WTC11 (cell line): ENCODE measurements around the gene CGB7. TPM values are rescaled to one million over a fixed set of nuclear protein-coding genes. Genes with fewer than 3 reads are reported as not detected.

ENCODE experiments used
- ATAC-seq: fragments of 200-7000 bp; cut with Tn5 transposase; 2 replicates; pipeline ENCODE4 v1.10.0; 2021; ENCODE audit warnings: mild to moderate bottlenecking, moderate library complexity
- CTCF ChIA-PET: fragments of 300-600 bp; sonication (Branson Sonifier 250); formaldehyde crosslinking; loops from one replicate; lab custom pipeline; 2021; ENCODE audit warnings: antibody characterized with exemption; lab: Charles Lee
- POLR2A ChIA-PET: fragments of 350-600 bp; sonication (Branson Sonifier 250); formaldehyde crosslinking; loops from one replicate; lab custom pipeline; 2021; ENCODE audit warnings: antibody characterized with exemption; lab: Charles Lee
- DNase-seq: peaks from one replicate; pipeline ENCODE4 v3.0.0; 2021; ENCODE audit warnings: low spot score
- H3K27ac Mint-ChIP-seq: 2 replicates; pipeline ENCODE4 v1.8.0; 2021; ENCODE audit warnings: mixed read lengths
- H3K27me3 Mint-ChIP-seq: 2 replicates; pipeline ENCODE4 v1.8.0; 2021; ENCODE audit warnings: low read depth, mild to moderate bottlenecking, moderate library complexity, mixed read lengths
- H3K36me3 Mint-ChIP-seq: 2 replicates; pipeline ENCODE4 v1.8.0; 2021; ENCODE audit warnings: mixed read lengths
- H3K4me1 Mint-ChIP-seq: 2 replicates; pipeline ENCODE4 v1.8.0; 2022; ENCODE audit warnings: mixed read lengths
- H3K4me3 Mint-ChIP-seq: 2 replicates; pipeline ENCODE4 v1.8.0; 2021; ENCODE audit warnings: mild to moderate bottlenecking, moderate library complexity, mixed read lengths
- H3K9me3 Mint-ChIP-seq: 2 replicates; pipeline ENCODE4 v1.8.0; 2021; ENCODE audit warnings: mixed read lengths
- ELF4 ChIP-seq: sonication (generic); formaldehyde crosslinking; IDR thresholded peaks from 2 replicates; pipeline ENCODE4 v1.8.1; 2022; ENCODE audit warnings: low read depth, mild to moderate bottlenecking, moderate library complexity, missing genetic modification reagents
- FOXK1 ChIP-seq: sonication (generic); formaldehyde crosslinking; IDR thresholded peaks from 2 replicates; pipeline ENCODE4 v1.8.0; 2022; ENCODE audit warnings: mild to moderate bottlenecking, moderate library complexity, missing genetic modification reagents
- FOXP1 ChIP-seq: sonication (generic); formaldehyde crosslinking; IDR thresholded peaks from 2 replicates; pipeline ENCODE4 v1.8.0; 2022; ENCODE audit warnings: missing genetic modification reagents, mild to moderate bottlenecking, moderate library complexity, borderline replicate concordance
- KAT7 ChIP-seq: sonication (generic); formaldehyde crosslinking; IDR thresholded peaks from 2 replicates; pipeline ENCODE4 v1.8.1; 2023; ENCODE audit warnings: missing genetic modification reagents, mild to moderate bottlenecking, borderline replicate concordance
- NFE2L1 ChIP-seq: sonication (generic); formaldehyde crosslinking; IDR thresholded peaks from 2 replicates; pipeline ENCODE4 v1.8.1; 2023; ENCODE audit warnings: missing genetic modification reagents
- NR2C2 ChIP-seq: sonication (generic); formaldehyde crosslinking; IDR thresholded peaks from 2 replicates; pipeline ENCODE4 v1.8.0; 2022; ENCODE audit warnings: mild to moderate bottlenecking, missing genetic modification reagents
- NR3C1 ChIP-seq: sonication (generic); formaldehyde crosslinking; conservative IDR thresholded peaks from 2 replicates; pipeline ENCODE4 v1.8.1; 2023; ENCODE audit warnings: low read depth, mild to moderate bottlenecking, missing genetic modification reagents
- OVOL2 ChIP-seq: fragments of 250-450 bp; sonication (Bioruptor Pico); IDR thresholded peaks from 2 replicates; pipeline ENCODE4 v1.9.0; 2021; ENCODE audit warnings: mild to moderate bottlenecking, borderline replicate concordance
- SOX15 ChIP-seq: fragments of 250-450 bp; sonication (Bioruptor Pico); IDR thresholded peaks from 2 replicates; pipeline ENCODE4 v1.9.0; 2021; ENCODE audit warnings: mild to moderate bottlenecking
- SP1 ChIP-seq: sonication (generic); formaldehyde crosslinking; conservative IDR thresholded peaks from 2 replicates; pipeline ENCODE4 v1.8.1; 2022; ENCODE audit warnings: missing genetic modification reagents
- ZBTB21 ChIP-seq: sonication (generic); formaldehyde crosslinking; IDR thresholded peaks from 2 replicates; pipeline ENCODE4 v1.8.1; 2023; ENCODE audit warnings: mild to moderate bottlenecking, missing genetic modification reagents, borderline replicate concordance
- ZNF232 ChIP-seq: sonication (generic); formaldehyde crosslinking; IDR thresholded peaks from 2 replicates; pipeline ENCODE4 v1.8.0; 2022; ENCODE audit warnings: mild to moderate bottlenecking, missing genetic modification reagents
- ZNF423 ChIP-seq: fragments of 250-450 bp; sonication (Bioruptor Pico); IDR thresholded peaks from 2 replicates; pipeline ENCODE4 v2.1.2; 2022; ENCODE audit warnings: mild to moderate bottlenecking, moderate library complexity
- total RNA-seq: library from RNA; stranded (reverse); gene quantifications from 3 replicates; pipeline ENCODE4 v1.2.3, GENCODE V29; 2021
- TF ChIP-seq, protein P1 (sequence below): sonication (generic); formaldehyde crosslinking; IDR thresholded peaks from 2 replicates; pipeline ENCODE4 v1.8.1; 2023; ENCODE audit warnings: mild to moderate bottlenecking, missing genetic modification reagents
- TF ChIP-seq, protein P2 (sequence below): sonication (generic); formaldehyde crosslinking; IDR thresholded peaks from 2 replicates; pipeline ENCODE4 v1.8.1; 2022; ENCODE audit warnings: low read depth, mild to moderate bottlenecking, moderate library complexity, missing genetic modification reagents, borderline replicate concordance
- TF ChIP-seq, protein P3 (sequence below): sonication (generic); formaldehyde crosslinking; IDR thresholded peaks from 2 replicates; pipeline ENCODE4 v1.8.0; 2023; ENCODE audit warnings: missing genetic modification reagents
- TF ChIP-seq, protein P4 (sequence below): sonication (generic); formaldehyde crosslinking; IDR thresholded peaks from 2 replicates; pipeline ENCODE4 v1.8.1; 2023; ENCODE audit warnings: mild to moderate bottlenecking, missing genetic modification reagents, moderate library complexity
- TF ChIP-seq, protein P5 (sequence below): fragments of 250-450 bp; sonication (Bioruptor Pico); IDR thresholded peaks from 2 replicates; pipeline ENCODE4 v2.1.2; 2022; ENCODE audit warnings: mild to moderate bottlenecking, moderate library complexity
- TF ChIP-seq, protein P6 (sequence below): sonication (generic); formaldehyde crosslinking; conservative IDR thresholded peaks from 2 replicates; pipeline ENCODE4 v1.8.1; 2023; ENCODE audit warnings: mild to moderate bottlenecking, low read depth, missing genetic modification reagents, moderate library complexity

Gene CGB7
- total RNA-seq, 1 experiment from 2014 or later = 1.6 TPM

DNA sequence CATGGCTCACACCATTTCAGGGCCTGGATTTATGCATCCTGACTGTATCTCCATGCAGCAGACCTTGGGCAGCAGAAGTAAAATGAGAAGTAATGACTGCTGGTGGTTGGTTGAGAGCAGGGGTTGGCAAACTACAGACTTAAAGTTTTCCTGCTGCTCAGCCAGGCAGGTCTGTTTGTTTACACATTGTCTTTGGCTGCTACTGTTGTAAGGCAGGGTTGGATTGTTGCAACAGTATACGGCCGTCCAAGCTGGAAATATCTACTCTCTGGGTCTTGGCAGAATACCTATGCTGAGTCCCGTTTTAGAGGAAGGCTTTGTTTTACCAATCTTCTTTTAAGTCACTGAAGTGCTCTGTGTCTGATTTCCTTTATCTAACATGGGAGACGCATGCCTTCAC is 41.2 kb upstream of the CGB7 start:
- ATAC-seq (no peak), DNase-seq (no peak)
- ChIA-PET POLR2A (interaction anchor here (1.2 kb wide), 1 partner anchor 109 kb away, joined by 4 read pairs; no protein-coding TSS in a partner anchor), CTCF (interaction anchor here (1.6 to 3.1 kb wide), 6 partner anchors 7 to 126 kb away, joined by 19 to 72 read pairs (median 45); partner anchors contain the start of genes GYS1 and RUVBL2)
- no peak overlapping the region for H3K27ac Mint-ChIP-seq
- no peak overlapping the region for H3K4me3 Mint-ChIP-seq
- H3K36me3 Mint-ChIP-seq = peaks cover 60% of the 10 kb centered on the region
- H3K4me1 Mint-ChIP-seq = peaks cover 13% of the 10 kb centered on the region
- TF ChIP-seq ZNF232 (CRISPR knock-in tag) (no peak), NR3C1 (CRISPR knock-in tag) (no peak), SP1 (CRISPR knock-in tag) (no peak), OVOL2 (CRISPR knock-in tag) (no peak), FOXP1 (CRISPR knock-in tag) (no peak), FOXK1 (no peak), ZBTB21 (no peak), NR2C2 (CRISPR knock-in tag) (no peak), ZNF423 (CRISPR knock-in tag) (no peak), SOX15 (no peak), NFE2L1 (no peak), KAT7 (no peak), ELF4 (CRISPR knock-in tag) (no peak)
- TF ChIP-seq, protein P1, sequence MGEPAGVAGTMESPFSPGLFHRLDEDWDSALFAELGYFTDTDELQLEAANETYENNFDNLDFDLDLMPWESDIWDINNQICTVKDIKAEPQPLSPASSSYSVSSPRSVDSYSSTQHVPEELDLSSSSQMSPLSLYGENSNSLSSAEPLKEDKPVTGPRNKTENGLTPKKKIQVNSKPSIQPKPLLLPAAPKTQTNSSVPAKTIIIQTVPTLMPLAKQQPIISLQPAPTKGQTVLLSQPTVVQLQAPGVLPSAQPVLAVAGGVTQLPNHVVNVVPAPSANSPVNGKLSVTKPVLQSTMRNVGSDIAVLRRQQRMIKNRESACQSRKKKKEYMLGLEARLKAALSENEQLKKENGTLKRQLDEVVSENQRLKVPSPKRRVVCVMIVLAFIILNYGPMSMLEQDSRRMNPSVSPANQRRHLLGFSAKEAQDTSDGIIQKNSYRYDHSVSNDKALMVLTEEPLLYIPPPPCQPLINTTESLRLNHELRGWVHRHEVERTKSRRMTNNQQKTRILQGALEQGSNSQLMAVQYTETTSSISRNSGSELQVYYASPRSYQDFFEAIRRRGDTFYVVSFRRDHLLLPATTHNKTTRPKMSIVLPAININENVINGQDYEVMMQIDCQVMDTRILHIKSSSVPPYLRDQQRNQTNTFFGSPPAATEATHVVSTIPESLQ (CRISPR knock-in tag) = no peak
- TF ChIP-seq, protein P2, sequence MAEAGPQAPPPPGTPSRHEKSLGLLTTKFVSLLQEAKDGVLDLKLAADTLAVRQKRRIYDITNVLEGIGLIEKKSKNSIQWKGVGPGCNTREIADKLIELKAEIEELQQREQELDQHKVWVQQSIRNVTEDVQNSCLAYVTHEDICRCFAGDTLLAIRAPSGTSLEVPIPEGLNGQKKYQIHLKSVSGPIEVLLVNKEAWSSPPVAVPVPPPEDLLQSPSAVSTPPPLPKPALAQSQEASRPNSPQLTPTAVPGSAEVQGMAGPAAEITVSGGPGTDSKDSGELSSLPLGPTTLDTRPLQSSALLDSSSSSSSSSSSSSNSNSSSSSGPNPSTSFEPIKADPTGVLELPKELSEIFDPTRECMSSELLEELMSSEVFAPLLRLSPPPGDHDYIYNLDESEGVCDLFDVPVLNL (CRISPR knock-in tag) = no peak
- TF ChIP-seq, protein P3, sequence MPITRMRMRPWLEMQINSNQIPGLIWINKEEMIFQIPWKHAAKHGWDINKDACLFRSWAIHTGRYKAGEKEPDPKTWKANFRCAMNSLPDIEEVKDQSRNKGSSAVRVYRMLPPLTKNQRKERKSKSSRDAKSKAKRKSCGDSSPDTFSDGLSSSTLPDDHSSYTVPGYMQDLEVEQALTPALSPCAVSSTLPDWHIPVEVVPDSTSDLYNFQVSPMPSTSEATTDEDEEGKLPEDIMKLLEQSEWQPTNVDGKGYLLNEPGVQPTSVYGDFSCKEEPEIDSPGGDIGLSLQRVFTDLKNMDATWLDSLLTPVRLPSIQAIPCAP (CRISPR knock-in tag) = no peak
- TF ChIP-seq, protein P4, sequence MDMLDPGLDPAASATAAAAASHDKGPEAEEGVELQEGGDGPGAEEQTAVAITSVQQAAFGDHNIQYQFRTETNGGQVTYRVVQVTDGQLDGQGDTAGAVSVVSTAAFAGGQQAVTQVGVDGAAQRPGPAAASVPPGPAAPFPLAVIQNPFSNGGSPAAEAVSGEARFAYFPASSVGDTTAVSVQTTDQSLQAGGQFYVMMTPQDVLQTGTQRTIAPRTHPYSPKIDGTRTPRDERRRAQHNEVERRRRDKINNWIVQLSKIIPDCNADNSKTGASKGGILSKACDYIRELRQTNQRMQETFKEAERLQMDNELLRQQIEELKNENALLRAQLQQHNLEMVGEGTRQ (CRISPR knock-in tag) = no peak
- TF ChIP-seq, protein P5, sequence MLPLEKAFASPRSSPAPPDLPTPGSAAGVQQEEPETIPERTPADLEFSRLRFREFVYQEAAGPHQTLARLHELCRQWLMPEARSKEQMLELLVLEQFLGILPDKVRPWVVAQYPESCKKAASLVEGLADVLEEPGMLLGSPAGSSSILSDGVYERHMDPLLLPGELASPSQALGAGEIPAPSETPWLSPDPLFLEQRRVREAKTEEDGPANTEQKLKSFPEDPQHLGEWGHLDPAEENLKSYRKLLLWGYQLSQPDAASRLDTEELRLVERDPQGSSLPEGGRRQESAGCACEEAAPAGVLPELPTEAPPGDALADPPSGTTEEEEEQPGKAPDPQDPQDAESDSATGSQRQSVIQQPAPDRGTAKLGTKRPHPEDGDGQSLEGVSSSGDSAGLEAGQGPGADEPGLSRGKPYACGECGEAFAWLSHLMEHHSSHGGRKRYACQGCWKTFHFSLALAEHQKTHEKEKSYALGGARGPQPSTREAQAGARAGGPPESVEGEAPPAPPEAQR = no peak
- TF ChIP-seq, protein P6, sequence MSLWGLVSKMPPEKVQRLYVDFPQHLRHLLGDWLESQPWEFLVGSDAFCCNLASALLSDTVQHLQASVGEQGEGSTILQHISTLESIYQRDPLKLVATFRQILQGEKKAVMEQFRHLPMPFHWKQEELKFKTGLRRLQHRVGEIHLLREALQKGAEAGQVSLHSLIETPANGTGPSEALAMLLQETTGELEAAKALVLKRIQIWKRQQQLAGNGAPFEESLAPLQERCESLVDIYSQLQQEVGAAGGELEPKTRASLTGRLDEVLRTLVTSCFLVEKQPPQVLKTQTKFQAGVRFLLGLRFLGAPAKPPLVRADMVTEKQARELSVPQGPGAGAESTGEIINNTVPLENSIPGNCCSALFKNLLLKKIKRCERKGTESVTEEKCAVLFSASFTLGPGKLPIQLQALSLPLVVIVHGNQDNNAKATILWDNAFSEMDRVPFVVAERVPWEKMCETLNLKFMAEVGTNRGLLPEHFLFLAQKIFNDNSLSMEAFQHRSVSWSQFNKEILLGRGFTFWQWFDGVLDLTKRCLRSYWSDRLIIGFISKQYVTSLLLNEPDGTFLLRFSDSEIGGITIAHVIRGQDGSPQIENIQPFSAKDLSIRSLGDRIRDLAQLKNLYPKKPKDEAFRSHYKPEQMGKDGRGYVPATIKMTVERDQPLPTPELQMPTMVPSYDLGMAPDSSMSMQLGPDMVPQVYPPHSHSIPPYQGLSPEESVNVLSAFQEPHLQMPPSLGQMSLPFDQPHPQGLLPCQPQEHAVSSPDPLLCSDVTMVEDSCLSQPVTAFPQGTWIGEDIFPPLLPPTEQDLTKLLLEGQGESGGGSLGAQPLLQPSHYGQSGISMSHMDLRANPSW (CRISPR knock-in tag) = no peak
- no peaks in the 10 kb centered on the region for H3K9me3 Mint-ChIP-seq
- no peaks in the 10 kb centered on the region for H3K27me3 Mint-ChIP-seq
